ENCODE measurements around the gene COPG2.
"Not testable (repeated sequence)": the region's sequence is repeated elsewhere in the genome, so short reads cannot be mapped to it uniquely, and the experiment has no call there.

The COPG2 gene

GRCh38 chr7:130650611-130651120, 17.9 kb downstream of the COPG2 start:
- DNase-seq (ENCODE audit: low spot score) = peak; percentile 41

DNA sequence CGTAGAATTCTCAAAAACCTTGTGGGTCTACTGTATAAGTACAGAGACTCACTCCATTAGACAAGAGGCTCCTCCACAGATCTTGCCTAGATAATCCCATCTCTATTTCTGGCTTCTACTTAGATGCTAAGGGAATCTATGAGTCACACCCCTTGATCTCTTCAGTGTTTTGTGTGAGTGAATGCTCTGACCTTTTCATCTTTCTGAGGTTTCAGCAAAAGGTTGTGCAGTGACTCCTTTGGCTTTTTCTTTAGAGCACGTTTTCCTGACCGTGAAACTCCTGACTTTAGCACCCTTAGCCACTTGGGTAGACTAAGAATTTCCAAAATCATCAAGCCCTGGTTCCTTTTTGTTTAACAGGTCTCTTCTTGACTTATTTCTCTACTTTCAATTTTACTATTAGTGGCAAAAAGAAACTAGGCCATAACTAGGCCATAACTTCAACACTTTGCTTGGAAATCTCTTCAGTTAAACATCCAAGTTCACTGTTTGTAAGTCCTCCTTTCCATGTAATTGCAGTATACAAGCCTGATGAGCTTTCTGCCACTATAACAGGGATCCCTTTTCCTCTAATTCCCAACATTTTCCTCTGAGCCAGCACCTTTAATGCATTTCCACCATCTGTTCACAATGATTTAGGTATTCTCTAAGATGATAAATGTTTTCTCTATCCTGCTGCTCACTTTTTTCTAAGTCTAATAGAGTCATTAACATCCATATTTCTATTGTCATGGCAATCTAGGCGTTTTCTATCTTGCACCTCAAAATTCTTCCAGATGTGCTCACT, 19.4 kb downstream of the COPG2 start:
- DNase-seq (ENCODE audit: low spot score) = no peak

- no peak for DNase-seq (ENCODE audit: low spot score)
These were observed 20.0 kb downstream of the COPG2 start for GRCh38 chr7:130648580-130648979.

DNA sequence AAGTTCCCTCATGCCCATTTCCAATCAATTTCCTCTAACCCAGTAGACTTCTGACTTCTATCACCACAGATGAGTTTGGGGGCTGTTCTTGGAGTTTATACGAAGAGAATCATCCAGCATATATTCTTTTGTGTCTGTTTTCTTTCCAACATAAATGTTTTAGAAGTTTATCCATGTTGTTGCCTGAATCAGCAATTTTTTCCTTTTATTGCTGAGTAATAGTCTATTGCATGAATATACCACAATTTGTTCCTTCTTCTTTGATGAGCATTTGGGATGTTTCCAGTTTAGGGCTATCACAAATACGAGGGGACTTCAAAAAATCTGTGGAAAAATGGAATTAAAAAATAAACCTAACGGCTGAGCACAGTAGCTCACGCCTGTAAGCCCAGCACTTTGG, 26.2 kb downstream of the COPG2 start:
- no peak for DNase-seq (ENCODE audit: low spot score)

DNA sequence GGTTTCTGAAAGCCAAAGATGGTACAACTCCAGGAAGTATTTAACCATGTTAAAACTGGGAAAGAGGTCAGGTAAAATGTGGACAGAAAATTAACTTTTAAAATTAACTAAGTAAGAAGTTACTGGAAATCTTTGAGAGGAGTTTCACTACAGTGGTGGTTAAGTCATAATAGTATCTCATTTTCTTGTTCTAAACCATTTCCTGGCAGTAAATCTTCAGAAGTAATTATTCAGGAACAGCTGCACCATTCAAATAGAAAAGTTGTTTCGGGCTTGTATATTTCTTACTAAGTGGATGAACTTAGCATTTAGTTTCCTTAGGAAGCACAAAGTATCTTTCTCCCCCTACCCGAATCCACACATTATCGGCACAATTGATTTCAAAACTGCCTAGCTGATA, 27.1 kb downstream of the COPG2 start:
- DNase-seq (ENCODE audit: low spot score) = no peak

GRCh38 chr7:130641040-130641439, 27.5 kb downstream of the COPG2 start:
- no peak for DNase-seq (ENCODE audit: low spot score)

- no peak for DNase-seq (ENCODE audit: low spot score)
These were observed 29.2 kb downstream of the COPG2 start for GRCh38 chr7:130639388-130639787.

- no peak for DNase-seq (ENCODE audit: low spot score)
These were observed 36.4 kb downstream of the COPG2 start for GRCh38 chr7:130632111-130632510.

GRCh38 chr7:130628901-130629300, 39.6 kb downstream of the COPG2 start:
- DNase-seq (ENCODE audit: low spot score) = no peak

GRCh38 chr7:130627775-130628174, 40.8 kb downstream of the COPG2 start:
- DNase-seq (ENCODE audit: low spot score) = no peak

DNA sequence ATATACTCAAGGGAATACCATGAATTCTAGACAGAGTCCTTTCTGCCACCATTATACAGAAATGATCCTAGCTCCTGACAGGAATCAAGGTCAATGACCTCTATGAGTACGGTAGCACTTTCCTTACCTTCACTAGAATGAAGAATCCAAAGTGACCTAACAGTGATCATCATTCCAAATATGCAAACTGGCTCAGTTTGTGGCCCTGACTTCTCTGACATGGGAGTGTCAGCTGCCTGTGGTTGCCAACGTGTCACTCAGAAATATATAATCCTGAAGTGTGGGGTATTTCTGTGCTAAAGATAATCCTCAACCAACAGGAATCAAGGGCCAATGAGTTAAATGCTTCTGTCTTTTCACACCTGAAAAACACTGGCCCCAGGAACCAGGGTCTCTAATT, 45.7 kb downstream of the COPG2 start:
- DNase-seq (ENCODE audit: low spot score) = no peak

DNA sequence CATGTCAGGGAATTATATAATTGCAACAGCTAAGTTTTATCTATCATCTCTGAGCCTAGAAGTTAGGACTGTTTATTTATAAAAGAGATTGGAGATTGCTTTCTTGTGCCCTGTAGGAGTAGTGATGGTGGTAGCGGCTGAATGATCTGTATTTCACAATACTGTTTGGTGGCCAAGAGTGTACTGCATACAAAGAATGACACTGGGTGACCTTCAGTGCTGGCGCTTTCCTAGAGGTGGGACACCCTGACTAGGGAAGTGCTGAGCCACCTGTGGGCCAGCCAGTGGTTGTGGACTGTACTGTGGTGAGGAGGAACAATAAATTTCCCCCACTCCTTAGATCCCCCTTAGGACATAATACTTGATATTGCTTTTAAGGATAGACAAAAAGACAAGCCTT, 53.0 kb downstream of the COPG2 start:
- DNase-seq (ENCODE audit: low spot score) = no peak

DNA sequence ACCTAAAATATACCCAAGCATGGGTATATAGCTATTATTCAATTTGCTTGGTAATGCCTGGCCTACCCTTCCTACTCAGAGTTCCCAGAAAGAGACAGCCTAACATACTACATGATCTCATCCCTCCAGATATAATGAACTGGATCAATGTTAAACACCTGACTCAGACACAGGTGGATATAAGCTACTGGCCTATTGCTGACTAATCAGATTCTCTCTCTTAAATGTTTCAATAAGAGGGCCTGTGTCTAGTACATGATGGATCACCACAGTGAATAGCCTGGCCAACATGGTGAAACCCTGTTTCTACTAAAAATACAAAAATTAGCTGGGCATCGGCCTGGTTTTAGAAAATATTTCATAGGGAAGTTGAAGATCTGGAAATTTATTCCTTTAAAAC, 54.1 kb downstream of the COPG2 start:
- no peak for DNase-seq (ENCODE audit: low spot score)

DNA sequence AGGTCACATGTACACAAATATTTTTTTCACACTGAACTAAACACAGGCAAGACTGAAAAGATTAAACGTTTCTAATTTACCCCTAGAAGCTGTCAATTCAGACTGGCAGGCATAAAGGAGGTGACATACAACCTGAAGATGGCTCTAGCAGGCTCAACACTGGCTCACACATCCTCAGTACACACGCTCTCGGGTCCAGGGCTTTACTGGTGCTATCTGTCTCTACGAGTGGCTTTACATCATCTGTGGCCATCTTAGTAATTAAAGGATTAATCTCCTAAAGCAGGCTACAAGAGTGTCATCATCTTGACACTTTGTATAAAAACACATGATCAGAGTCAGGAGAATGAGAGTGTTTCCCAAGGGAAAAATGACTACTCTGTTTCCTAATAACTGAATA, 57.3 kb downstream of the COPG2 start:
- peak; percentile 65 for DNase-seq (ENCODE audit: low spot score)

DNA sequence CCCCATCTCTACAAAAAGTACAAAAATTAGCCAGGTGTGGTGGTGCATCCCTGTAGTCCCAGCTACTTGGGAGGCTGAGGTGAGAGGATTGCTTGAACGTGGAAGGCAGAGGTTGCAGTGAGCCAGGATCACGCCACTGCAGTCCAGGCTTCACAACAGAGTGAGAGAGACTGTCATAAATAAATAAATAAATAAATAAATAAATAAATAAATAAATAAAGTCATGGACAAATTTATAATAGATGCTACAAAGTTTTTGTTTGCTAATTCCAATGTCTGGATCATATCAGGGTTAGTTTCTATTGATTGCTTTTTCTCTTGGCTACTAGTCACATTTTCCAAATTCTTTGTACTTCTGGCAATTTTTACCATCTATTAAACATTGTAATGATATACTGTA, 61.5 kb downstream of the COPG2 start:
- DNase-seq (ENCODE audit: low spot score) = not testable (repeated sequence)

- no peak for DNase-seq (ENCODE audit: low spot score)
These were observed 62.4 kb downstream of the COPG2 start for GRCh38 chr7:130606161-130606560.

DNA sequence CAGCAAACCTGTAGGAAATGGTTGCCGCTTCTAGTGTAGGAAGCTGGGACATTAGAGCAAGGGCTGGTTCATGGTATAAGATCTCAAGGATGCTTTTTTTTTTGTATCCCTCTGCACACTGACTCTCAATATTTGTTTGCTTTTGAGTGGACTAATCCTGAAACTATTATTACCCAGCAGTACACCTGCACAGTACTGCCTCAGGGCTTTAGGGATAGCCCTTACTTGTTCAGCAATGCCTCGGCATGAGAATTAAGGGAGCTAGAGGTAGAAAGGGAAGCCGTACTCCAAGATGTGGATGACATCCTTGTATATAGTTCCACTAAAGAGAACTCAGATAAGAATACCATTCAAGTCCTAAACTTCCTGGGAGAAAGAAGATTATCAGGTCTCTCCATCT, 70.5 kb downstream of the COPG2 start:
- no peak for DNase-seq (ENCODE audit: low spot score)

- DNase-seq (ENCODE audit: low spot score) = no peak
These were observed 72.6 kb downstream of the COPG2 start for GRCh38 chr7:130595986-130596385.

- no peak for DNase-seq (ENCODE audit: low spot score)
These were observed 75.5 kb downstream of the COPG2 start for GRCh38 chr7:130593033-130593432.

GRCh38 chr7:130591464-130591863, 77.1 kb downstream of the COPG2 start:
- DNase-seq (ENCODE audit: low spot score) = not testable (repeated sequence)

- not testable (repeated sequence) for DNase-seq (ENCODE audit: low spot score)
These were observed 82.6 kb downstream of the COPG2 start for GRCh38 chr7:130585932-130586331.

- DNase-seq (ENCODE audit: low spot score) = not testable (repeated sequence)
These were observed 93.4 kb downstream of the COPG2 start for GRCh38 chr7:130575110-130575509.

DNA sequence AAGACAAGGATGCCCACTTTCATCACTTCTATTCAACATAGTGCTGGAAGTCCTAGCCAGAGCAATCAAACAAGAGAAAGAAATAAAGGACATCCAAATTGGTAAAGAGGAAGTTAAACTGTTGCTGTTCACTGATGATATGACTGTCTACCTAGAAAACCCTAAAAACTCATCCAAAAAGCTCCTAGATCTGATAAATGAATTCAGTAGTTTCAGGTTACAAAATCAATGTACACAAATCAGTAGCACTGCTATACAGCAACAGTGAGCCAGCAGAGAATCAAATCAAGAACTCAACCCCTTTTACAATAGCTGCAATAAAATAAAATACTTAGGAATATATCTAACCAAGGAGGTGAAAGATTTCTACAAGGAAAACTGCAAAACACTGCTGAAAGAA, 98.4 kb downstream of the COPG2 start:
- not testable (repeated sequence) for DNase-seq (ENCODE audit: low spot score)

DNA sequence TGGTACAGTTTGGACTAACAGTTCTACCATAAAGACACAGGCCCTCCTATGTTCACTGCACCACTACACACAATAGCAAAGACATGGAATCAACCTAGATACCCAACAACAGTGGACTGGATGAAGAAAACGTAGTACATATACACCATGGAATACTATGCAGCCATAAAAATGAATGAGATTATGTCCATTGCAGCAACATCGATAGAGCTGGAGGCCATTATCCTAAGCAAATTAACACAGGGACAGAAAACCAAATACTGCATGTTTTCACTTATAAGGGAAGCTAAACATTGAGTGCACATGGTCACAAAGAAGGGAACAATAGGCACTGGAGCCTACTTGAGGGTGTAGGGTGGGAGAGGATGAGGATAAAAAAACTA, 101.7 kb downstream of the COPG2 start:
- no peak for DNase-seq (ENCODE audit: low spot score)

All from D341Med (cell line).